Endothelial cell (in vitro differentiated cells): ENCODE results near the gene VEGFC. TPM values are rescaled to one million over a fixed set of nuclear protein-coding genes. Genes with fewer than 3 reads are reported as not detected.

Experiments used
- DNase-seq: peaks from one replicate; pipeline ENCODE4 v3.0.0; 2021; ENCODE audit warnings: low spot score
- H3K27ac Mint-ChIP-seq: one replicate; pipeline ENCODE4 v1.8.0; 2021; ENCODE audit warnings: mixed read lengths, inconsistent platforms; ENCODE audit not compliant: unreplicated experiment
- H3K27me3 Mint-ChIP-seq: one replicate; pipeline ENCODE4 v1.8.0; 2021; ENCODE audit warnings: mild to moderate bottlenecking, moderate library complexity, mixed read lengths, inconsistent platforms; ENCODE audit not compliant: unreplicated experiment
- H3K36me3 Mint-ChIP-seq: one replicate; pipeline ENCODE4 v1.8.0; 2021; ENCODE audit warnings: mild to moderate bottlenecking, low read depth, mixed read lengths, inconsistent platforms; ENCODE audit not compliant: unreplicated experiment
- H3K4me1 Mint-ChIP-seq: one replicate; pipeline ENCODE4 v1.8.0; 2021; ENCODE audit warnings: mild to moderate bottlenecking, mixed read lengths, inconsistent platforms; ENCODE audit not compliant: unreplicated experiment
- H3K4me3 Mint-ChIP-seq: one replicate; pipeline ENCODE4 v1.8.0; 2021; ENCODE audit warnings: mild to moderate bottlenecking, mixed read lengths, inconsistent platforms; ENCODE audit not compliant: unreplicated experiment
- H3K9me3 Mint-ChIP-seq: one replicate; pipeline ENCODE4 v1.8.0; 2021; ENCODE audit warnings: mixed read lengths, inconsistent platforms; ENCODE audit not compliant: unreplicated experiment
- total RNA-seq: library from RNA; stranded (reverse); fragmentation: NEBNext Ultra II Directional; extraction: Animal tissue kit (Norgen Biotek cat#: 25700); gene quantifications from one replicate; pipeline ENCODE4 v1.2.1, GENCODE V29; 2021; ENCODE audit not compliant: unreplicated experiment
- TF ChIP-seq, protein P1 (sequence below): fragments of 200-600 bp; sonication (generic); IDR thresholded peaks from one replicate; pipeline ENCODE4 v1.5.0; 2021; ENCODE audit warnings: antibody characterized with exemption; ENCODE audit not compliant: unreplicated experiment

Gene VEGFC
- total RNA-seq, 1 donor from 2014 or later = 0.92 TPM

DNA sequence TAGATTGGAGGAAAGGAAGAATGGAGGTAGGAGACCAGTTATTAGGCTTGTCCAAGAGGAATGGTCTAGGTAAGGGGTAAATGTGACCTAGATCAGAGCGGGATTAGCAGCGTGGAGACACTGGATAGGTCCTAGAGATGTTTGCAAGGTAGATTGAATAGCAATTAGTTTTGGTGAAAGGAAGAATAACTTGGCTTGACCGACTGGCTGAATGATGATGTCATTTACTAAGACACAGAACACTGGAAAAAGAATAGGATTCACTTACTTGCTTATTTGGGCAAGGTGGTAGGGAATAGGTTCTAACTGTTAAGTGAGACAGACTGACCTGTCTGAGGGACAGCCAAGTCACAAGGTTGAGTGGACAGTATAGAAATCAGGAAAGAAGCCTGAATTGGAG, 71.3 kb downstream of the VEGFC start:
- H3K27me3 Mint-ChIP-seq = peaks cover 1% of the 10 kb centered on the region
- H3K4me3 Mint-ChIP-seq = no peak overlapping the region
- DNase-seq = no peak
- H3K36me3 Mint-ChIP-seq = no peaks in the 10 kb centered on the region
- H3K27ac Mint-ChIP-seq = no peak overlapping the region
- H3K9me3 Mint-ChIP-seq = peaks cover 4% of the 10 kb centered on the region
- H3K4me1 Mint-ChIP-seq = no peaks in the 10 kb centered on the region
- TF ChIP-seq, protein P1, sequence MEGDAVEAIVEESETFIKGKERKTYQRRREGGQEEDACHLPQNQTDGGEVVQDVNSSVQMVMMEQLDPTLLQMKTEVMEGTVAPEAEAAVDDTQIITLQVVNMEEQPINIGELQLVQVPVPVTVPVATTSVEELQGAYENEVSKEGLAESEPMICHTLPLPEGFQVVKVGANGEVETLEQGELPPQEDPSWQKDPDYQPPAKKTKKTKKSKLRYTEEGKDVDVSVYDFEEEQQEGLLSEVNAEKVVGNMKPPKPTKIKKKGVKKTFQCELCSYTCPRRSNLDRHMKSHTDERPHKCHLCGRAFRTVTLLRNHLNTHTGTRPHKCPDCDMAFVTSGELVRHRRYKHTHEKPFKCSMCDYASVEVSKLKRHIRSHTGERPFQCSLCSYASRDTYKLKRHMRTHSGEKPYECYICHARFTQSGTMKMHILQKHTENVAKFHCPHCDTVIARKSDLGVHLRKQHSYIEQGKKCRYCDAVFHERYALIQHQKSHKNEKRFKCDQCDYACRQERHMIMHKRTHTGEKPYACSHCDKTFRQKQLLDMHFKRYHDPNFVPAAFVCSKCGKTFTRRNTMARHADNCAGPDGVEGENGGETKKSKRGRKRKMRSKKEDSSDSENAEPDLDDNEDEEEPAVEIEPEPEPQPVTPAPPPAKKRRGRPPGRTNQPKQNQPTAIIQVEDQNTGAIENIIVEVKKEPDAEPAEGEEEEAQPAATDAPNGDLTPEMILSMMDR = no peak

DNA sequence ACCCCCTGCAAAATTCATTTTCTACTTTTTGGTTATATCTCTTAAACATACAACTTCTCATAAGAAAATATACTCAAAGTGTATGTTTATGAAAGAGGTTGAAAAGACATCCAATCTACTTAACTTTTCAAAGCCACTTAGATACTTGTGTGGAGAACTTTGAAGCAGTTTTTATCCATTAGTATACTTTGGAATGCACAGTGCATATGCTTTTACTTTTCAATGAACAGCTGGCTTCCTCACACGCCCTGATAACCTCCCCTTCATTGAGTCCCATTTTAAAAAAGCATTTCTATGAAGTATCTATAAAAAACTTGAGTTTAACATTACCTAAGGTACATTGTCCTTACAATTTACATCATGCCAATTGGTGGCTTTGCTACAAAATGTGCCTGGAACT, 73.8 kb downstream of the VEGFC start:
- Mint-ChIP-seq H3K4me3 (no peak overlapping the region), H3K4me1 (no peaks in the 10 kb centered on the region), H3K27ac (no peak overlapping the region), H3K9me3 (peaks cover 4% of the 10 kb centered on the region), H3K36me3 (no peaks in the 10 kb centered on the region), H3K27me3 (no peaks in the 10 kb centered on the region)
- TF ChIP-seq, protein P1 = no peak
- DNase-seq = no peak

DNA sequence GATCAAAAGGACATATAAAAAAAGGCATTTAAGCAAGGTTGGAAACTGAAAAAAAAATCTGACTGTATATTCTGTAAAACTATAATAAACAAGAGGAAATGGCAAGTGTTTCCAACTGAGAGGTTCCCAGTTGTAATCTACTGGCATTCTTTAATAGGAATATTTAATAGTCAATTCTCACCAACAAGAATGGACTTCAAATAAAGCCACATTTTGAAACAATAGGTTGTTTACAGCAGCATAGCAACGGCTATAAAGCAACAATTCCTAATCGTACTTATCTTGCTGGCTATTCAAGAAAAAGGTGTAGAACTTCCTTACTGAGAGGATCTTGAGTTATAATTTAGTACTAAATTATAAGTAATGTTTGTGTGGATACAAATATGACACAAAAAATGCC, 75.5 kb downstream of the VEGFC start:
- Mint-ChIP-seq H3K4me1 (no peaks in the 10 kb centered on the region), H3K27ac (no peak overlapping the region), H3K27me3 (peaks cover 2% of the 10 kb centered on the region), H3K9me3 (peaks cover 4% of the 10 kb centered on the region), H3K4me3 (no peak overlapping the region), H3K36me3 (peaks cover 3% of the 10 kb centered on the region)
- DNase-seq = no peak
- TF ChIP-seq, protein P1 = no peak

DNA sequence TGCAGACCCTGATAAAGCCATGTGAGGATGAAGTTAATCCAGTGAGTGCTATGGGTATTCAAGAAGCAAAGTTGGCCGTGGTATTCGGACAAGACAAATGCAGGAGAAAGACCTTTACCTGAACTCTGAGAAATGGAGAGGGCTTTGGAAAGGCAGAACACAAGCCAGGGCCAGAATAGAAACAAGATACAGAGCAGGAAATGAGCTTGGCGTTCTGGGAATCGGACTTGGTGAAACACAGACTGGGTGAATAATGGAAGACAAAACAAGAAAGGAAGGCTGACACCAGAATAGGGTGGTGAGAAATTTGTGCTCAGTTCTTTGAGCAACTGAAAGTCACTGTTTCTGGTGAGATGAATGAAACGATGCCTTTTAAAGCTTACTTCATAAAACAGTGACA, 83.3 kb downstream of the VEGFC start:
- Mint-ChIP-seq H3K4me1 (peaks cover 3% of the 10 kb centered on the region), H3K9me3 (no peaks in the 10 kb centered on the region), H3K4me3 (no peak overlapping the region), H3K27ac (no peak overlapping the region), H3K36me3 (peaks cover 3% of the 10 kb centered on the region), H3K27me3 (peaks cover 2% of the 10 kb centered on the region)
- no peak for DNase-seq
- TF ChIP-seq, protein P1 = no peak

DNA sequence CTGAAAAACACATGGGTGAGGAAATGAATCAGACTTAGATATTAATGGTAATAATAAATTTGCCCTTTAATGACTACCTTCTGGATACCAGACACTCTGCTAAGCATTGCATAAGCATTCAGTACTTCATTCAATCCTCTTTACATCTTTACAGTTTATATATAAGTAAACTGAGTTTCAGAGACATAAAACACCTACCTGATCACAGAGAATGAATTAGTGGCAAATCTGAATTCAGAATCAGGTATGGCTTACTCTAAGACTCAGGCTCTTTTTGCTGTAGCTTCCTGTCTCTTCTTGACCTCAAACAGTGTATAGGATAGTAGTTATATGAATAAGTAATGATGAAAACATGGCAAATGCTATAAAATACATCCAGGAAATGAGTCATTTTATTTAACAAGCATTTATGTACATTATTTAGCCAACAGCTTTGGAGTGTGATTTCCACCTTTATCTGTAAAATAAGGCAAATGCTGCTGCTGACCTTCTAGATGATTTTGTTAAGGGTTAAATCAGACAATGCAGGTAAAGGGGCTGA, 83.9 kb downstream of the VEGFC start:
- H3K4me3 Mint-ChIP-seq = no peak overlapping the region
- H3K27me3 Mint-ChIP-seq = peaks cover 2% of the 10 kb centered on the region
- TF ChIP-seq, protein P1 = no peak
- no peaks in the 10 kb centered on the region for H3K9me3 Mint-ChIP-seq
- H3K36me3 Mint-ChIP-seq = peaks cover 3% of the 10 kb centered on the region
- DNase-seq = no peak
- no peak overlapping the region for H3K27ac Mint-ChIP-seq
- peaks cover 3% of the 10 kb centered on the region for H3K4me1 Mint-ChIP-seq
